Activated CD8-positive, alpha-beta T cell treated with anti-CD3 and anti-CD28 coated beads for 36 hours (primary cell): ENCODE results near the gene FLAD1. TPM values are rescaled to one million over a fixed set of nuclear protein-coding genes. Genes with fewer than 3 reads are reported as not detected.

Experiments
- ATAC-seq: fragments of 200-7000 bp; cut with Tn5 transposase; one replicate; pipeline ENCODE4 v1.10.0; 2021; ENCODE audit warnings: mild to moderate bottlenecking, moderate library complexity
- CTCF ChIA-PET: fragments of 350-600 bp; sonication (Branson Sonifier 250); formaldehyde crosslinking; loops from one replicate; lab custom pipeline; 2021; ENCODE audit warnings: antibody characterized with exemption; lab: Charles Lee
- POLR2A ChIA-PET: fragments of 350-600 bp; sonication (Branson Sonifier 250); formaldehyde crosslinking; loops from one replicate; lab custom pipeline; 2021; ENCODE audit warnings: antibody characterized with exemption; lab: Charles Lee
- DNase-seq: peaks from one replicate; pipeline ENCODE4 v3.0.0-alpha.2; 2020
- H3K27ac Mint-ChIP-seq: one replicate; pipeline ENCODE4 v1.8.0; 2021; ENCODE audit warnings: mild to moderate bottlenecking, mixed read lengths
- H3K27me3 Mint-ChIP-seq: one replicate; pipeline ENCODE4 v1.8.0; 2021; ENCODE audit warnings: mixed read lengths
- H3K36me3 Mint-ChIP-seq: one replicate; pipeline ENCODE4 v1.8.0; 2021; ENCODE audit warnings: low read depth, mixed read lengths
- H3K4me1 Mint-ChIP-seq: one replicate; pipeline ENCODE4 v1.8.0; 2021; ENCODE audit warnings: low read depth, mixed read lengths
- H3K4me3 Mint-ChIP-seq: one replicate; pipeline ENCODE4 v1.8.0; 2021; ENCODE audit warnings: mild to moderate bottlenecking, moderate library complexity, mixed read lengths
- H3K9me3 Mint-ChIP-seq: one replicate; pipeline ENCODE4 v1.8.0; 2021; ENCODE audit warnings: mixed read lengths
- CTCF ChIP-seq: fragments of 200-600 bp; IDR thresholded peaks from one replicate; pipeline ENCODE4 v1.8.0; 2022; ENCODE audit warnings: antibody characterized with exemption, mild to moderate bottlenecking
- intact Hi-C: fragments of 100-400 bp; cut with micrococcal nuclease; formaldehyde crosslinking; loops from one replicate; pipeline ENCODE4 v1.10.0; 2022
- total RNA-seq, 2 experiments: library from RNA; stranded (reverse); gene quantifications; one replicate each; pipeline ENCODE4 v1.2.3, GENCODE V29; 2021

FLAD1 gene
- total RNA-seq, 2 experiments from 2014 or later: 31.5 to 32.9 TPM

GRCh38 chr1:155017946-155018316, 34.8 kb downstream of the FLAD1 start:
- DNase-seq (peak; percentile 33), ATAC-seq (peak; percentile 17)
- Mint-ChIP-seq H3K36me3 (peaks cover 8% of the 10 kb centered on the region), H3K9me3 (no peaks in the 10 kb centered on the region), H3K4me3 (peak overlapping the region; percentile 51), H3K27ac (peak overlapping the region; percentile 60), H3K4me1 (peaks cover 45% of the 10 kb centered on the region), H3K27me3 (peaks cover 4% of the 10 kb centered on the region)
- no peak for TF ChIP-seq CTCF
- ChIA-PET POLR2A (interaction anchor here (1.1 to 4.3 kb wide), 9 partner anchors 11 to 62 kb away, joined by 3 to 29 read pairs (median 6); partner anchors contain the start of genes ADAM15, FLAD1, PYGO2 and ZBTB7B), CTCF (interaction anchor here (0.5 to 7.6 kb wide), 40 partner anchors 8 to 133 kb away, joined by 3 to 77 read pairs (median 6); partner anchors contain the start of genes ADAM15, FLAD1, LENEP and PBXIP1)
- intact Hi-C loops: loop anchor here (5.0 kb wide), 1 partner anchor 46 kb away; the partner anchor contains the start of genes CKS1B and SHC1

- Mint-ChIP-seq H3K9me3 (no peaks in the 10 kb centered on the region), H3K4me3 (no peak overlapping the region), H3K27me3 (peaks cover 4% of the 10 kb centered on the region), H3K27ac (no peak overlapping the region), H3K36me3 (peaks cover 8% of the 10 kb centered on the region), H3K4me1 (peaks cover 37% of the 10 kb centered on the region)
- ATAC-seq: no peak
- POLR2A ChIA-PET: interaction anchor here (0.7 to 4.3 kb wide), 5 partner anchors 11 to 36 kb away, joined by 3 to 29 read pairs (median 13); partner anchors contain the start of genes ADAM15 and FLAD1
- no peak for DNase-seq
- CTCF ChIA-PET: interaction anchor here (0.9 to 7.6 kb wide), 14 partner anchors 8 to 175 kb away, joined by 3 to 77 read pairs (median 10); partner anchors contain the start of genes FLAD1, KRTCAP2, LENEP and PBXIP1
- intact Hi-C loops: loop anchor here (5.0 kb wide), 1 partner anchor 46 kb away; the partner anchor contains the start of genes CKS1B and SHC1
- TF ChIP-seq CTCF: no peak
Measured at GRCh38 chr1:155018617-155019348, 35.6 kb downstream of the FLAD1 start.

DNA sequence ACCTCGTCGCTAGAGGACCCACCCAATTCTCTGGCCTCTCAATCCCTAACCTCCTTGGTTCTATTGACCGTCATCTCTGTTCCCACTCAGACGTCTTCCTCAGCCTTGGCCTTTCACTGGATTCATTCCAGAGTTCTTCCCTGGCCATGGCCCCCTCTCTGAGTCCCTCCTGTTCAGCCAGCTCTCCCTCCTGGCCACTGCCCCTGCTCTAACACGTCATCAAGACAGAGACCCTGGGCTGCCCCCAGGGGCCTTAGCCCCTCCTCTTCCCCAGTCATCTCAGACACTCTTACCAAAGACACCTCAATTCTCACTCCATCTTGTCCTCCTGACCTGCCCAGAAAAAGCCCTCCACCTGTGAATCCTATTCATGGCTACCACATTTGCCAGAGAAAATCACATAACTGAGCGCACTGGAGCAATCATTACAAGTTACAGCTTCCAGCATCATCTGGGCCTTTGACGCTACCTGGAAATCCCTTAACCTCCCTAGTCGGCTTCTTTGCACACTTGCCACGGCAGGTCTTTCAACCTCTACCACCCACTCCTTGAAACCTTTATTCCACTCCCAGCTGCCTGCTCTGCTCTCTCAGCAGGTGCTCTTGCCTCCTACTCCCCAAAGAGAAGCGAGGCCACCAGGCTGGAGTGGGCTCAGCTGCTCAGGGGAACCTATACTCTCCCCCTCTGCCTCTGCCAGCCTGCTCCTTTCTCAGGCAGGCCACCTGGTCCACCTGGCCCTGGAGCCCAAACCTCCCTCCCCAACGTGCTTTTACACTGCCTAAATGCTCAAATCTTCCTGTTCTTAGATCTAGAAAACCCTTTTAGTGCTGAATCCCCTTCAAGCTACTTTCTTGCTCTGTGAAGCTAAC, 36.5 kb downstream of the FLAD1 start:
- ChIA-PET CTCF (interaction anchor here (0.6 to 7.6 kb wide), 12 partner anchors 9 to 174 kb away, joined by 3 to 77 read pairs (median 4); partner anchors contain the start of genes FLAD1, KRTCAP2, LENEP and PYGO2), POLR2A (interaction anchor here (0.7 to 1.0 kb wide), 2 partner anchors 25 to 154 kb away, joined by 3 read pairs; partner anchors contain the start of gene KRTCAP2)
- Mint-ChIP-seq H3K4me3 (no peak overlapping the region), H3K36me3 (peaks cover 8% of the 10 kb centered on the region), H3K4me1 (peaks cover 29% of the 10 kb centered on the region), H3K27me3 (peaks cover 4% of the 10 kb centered on the region), H3K9me3 (no peaks in the 10 kb centered on the region), H3K27ac (no peak overlapping the region)
- DNase-seq: no peak
- TF ChIP-seq CTCF: no peak
- no peak for ATAC-seq
- intact Hi-C loops: loop anchor here (5.0 kb wide), 1 partner anchor 47 kb away; the partner anchor contains the start of genes CKS1B and SHC1

DNA sequence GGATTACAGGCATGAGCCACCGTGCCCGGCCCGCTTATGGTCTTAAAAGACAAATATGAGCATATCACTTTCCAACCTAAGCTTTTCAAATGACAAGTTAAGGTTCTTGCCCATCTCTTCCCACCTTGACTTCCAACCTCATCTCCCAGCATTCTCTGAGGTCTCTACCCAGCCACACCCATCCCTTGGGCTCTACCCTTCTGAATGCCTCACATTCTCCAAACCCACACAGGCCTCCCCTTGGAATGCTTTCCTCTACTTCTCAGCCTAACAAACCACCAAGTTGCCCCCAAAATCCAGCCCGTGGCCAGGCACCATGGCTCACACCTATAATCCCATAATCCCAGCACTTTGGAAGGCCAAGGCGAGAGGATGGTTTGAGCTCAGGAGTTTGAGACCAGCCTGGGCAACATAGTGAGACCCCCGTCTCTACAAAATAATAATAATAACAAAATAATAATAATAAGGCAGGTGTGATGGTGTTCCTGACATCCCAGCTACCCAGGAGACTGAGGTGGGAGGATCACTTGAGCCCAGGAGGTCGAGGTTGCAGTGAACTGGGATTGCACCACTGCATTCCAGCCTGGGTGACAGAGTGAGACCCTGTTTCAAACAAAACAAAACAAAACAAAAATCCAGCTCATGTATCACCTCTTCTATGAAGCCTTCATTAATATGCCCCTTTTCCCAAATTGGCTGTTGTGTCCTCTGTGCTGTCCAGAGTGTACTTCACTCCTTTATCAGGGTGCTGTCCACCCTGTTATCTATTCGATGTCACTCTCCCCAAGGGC, 39.2 kb downstream of the FLAD1 start:
- Mint-ChIP-seq H3K27ac (no peak overlapping the region), H3K4me1 (peaks cover 12% of the 10 kb centered on the region), H3K27me3 (peaks cover 4% of the 10 kb centered on the region), H3K36me3 (no peaks in the 10 kb centered on the region), H3K9me3 (no peaks in the 10 kb centered on the region), H3K4me3 (no peak overlapping the region)
- no peak for TF ChIP-seq CTCF
- ChIA-PET POLR2A (interaction anchor here (1.0 to 1.2 kb wide), 2 partner anchors 16 to 19 kb away, joined by 3 read pairs; no protein-coding TSS in a partner anchor), CTCF (interaction anchor here (0.9 to 1.9 kb wide), 9 partner anchors 9 to 78 kb away, joined by 3 to 6 read pairs (median 4); partner anchors contain the start of genes ADAM15, FLAD1 and PYGO2)
- no peak for DNase-seq
- ATAC-seq: no peak
- intact Hi-C loops: no loop called here
